Hepatic stellate cell (primary cell): ENCODE data around the gene KIRREL1.

Experiments
- DNase-seq: peaks from one replicate; pipeline ENCODE4 v3.0.0; 2011; ENCODE audit warnings: low spot score

The KIRREL1 gene

GRCh38 chr1:158035976-158036583 lies 42.6 kb downstream of the KIRREL1 start:
- no peak for DNase-seq

- DNase-seq: no peak
Measured at GRCh38 chr1:158037008-158037865, 43.8 kb downstream of the KIRREL1 start.

GRCh38 chr1:158037866-158038359 lies 44.5 kb downstream of the KIRREL1 start:
- peak; percentile 31 for DNase-seq

GRCh38 chr1:158038793-158039192 lies 45.3 kb downstream of the KIRREL1 start:
- no peak for DNase-seq

- no peak for DNase-seq
Measured at GRCh38 chr1:158039380-158039779, 45.9 kb downstream of the KIRREL1 start.

- DNase-seq: no peak
Measured at GRCh38 chr1:158040323-158040722, 46.9 kb downstream of the KIRREL1 start.

GRCh38 chr1:158043232-158043631 lies 49.8 kb downstream of the KIRREL1 start:
- no peak for DNase-seq

GRCh38 chr1:158045639-158046038 lies 52.2 kb downstream of the KIRREL1 start:
- DNase-seq: peak; percentile 72

- no peak for DNase-seq
Measured at GRCh38 chr1:158046715-158047510, 53.5 kb downstream of the KIRREL1 start.

- no peak for DNase-seq
Measured at GRCh38 chr1:158048371-158049067, 55.1 kb downstream of the KIRREL1 start.

GRCh38 chr1:158049853-158050252 lies 56.4 kb downstream of the KIRREL1 start:
- DNase-seq: no peak

GRCh38 chr1:158053276-158053675 lies 59.8 kb downstream of the KIRREL1 start:
- peak; percentile 35 for DNase-seq

- no peak for DNase-seq
Measured at GRCh38 chr1:158054721-158055120, 61.3 kb downstream of the KIRREL1 start.

- no peak for DNase-seq
Measured at GRCh38 chr1:158055854-158056253, 62.4 kb downstream of the KIRREL1 start.

GRCh38 chr1:158056498-158056897 lies 63.1 kb downstream of the KIRREL1 start:
- DNase-seq: no peak

- DNase-seq: peak; percentile 34
Measured at GRCh38 chr1:158058237-158058985, 65.0 kb downstream of the KIRREL1 start.

GRCh38 chr1:158059984-158060383 lies 66.5 kb downstream of the KIRREL1 start:
- DNase-seq: no peak

- no peak for DNase-seq
Measured at GRCh38 chr1:158062174-158062573, 68.7 kb downstream of the KIRREL1 start.

- peak; percentile 80 for DNase-seq
Measured at GRCh38 chr1:158067662-158068061, 74.2 kb downstream of the KIRREL1 start.

GRCh38 chr1:158068918-158069317 lies 75.5 kb downstream of the KIRREL1 start:
- DNase-seq: no peak

- DNase-seq: no peak
Measured at GRCh38 chr1:158071138-158071537, 77.7 kb downstream of the KIRREL1 start.
